Measurements from ENCODE around the gene CFB.
A peak's percentile ranks its signal among the peaks of the same experiment; 100 is the strongest.

Gene CFB

DNA sequence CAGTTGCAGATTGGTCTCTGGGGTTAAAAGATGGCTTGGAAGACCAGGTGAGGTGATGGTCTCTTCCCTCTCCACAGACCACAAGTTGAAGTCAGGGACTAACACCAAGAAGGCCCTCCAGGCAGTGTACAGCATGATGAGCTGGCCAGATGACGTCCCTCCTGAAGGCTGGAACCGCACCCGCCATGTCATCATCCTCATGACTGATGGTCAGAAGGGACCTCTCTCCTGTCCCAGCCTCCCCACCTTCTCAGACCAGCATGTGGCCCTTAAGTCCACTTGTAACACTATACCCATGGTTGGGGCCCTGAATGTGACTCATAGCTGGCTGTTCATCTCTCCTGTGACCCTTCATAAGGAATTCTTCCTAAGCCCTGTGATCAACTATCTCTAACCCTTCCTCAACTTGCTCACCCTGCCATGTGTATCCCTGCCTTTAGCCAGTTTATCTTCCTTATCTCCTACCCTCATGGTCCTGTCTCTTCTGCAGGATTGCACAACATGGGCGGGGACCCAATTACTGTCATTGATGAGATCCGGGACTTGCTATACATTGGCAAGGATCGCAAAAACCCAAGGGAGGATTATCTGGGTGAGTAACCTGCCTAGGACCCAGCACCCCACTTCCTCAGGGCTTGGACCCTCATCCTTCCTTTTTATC lies 3.0 kb downstream of the CFB start:
- no peak for DNase-seq (ENCODE audit: low spot score)

DNA sequence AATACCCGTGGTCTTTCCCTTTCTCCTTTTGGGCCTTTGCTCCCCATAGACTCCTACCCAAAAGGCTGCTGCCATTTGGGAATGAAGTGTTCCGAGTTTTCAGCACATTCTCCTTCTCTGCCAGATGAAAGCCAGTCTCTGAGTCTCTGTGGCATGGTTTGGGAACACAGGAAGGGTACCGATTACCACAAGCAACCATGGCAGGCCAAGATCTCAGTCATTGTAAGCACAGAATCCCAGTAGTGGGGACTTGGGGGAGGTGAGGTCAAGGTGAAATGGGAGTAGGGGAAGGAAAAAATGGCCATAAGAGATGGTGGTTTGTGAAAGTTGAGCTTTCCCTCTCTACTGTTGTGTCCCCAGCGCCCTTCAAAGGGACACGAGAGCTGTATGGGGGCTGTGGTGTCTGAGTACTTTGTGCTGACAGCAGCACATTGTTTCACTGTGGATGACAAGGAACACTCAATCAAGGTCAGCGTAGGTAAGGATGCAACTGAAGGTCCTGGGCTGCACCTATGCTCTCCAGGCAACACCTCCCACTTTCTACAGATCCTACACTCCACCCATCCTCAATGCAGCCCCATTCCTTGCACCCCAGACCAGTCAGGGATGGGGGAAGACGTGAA lies 4.1 kb downstream of the CFB start:
- DNase-seq (ENCODE audit: low spot score): no peak

DNA sequence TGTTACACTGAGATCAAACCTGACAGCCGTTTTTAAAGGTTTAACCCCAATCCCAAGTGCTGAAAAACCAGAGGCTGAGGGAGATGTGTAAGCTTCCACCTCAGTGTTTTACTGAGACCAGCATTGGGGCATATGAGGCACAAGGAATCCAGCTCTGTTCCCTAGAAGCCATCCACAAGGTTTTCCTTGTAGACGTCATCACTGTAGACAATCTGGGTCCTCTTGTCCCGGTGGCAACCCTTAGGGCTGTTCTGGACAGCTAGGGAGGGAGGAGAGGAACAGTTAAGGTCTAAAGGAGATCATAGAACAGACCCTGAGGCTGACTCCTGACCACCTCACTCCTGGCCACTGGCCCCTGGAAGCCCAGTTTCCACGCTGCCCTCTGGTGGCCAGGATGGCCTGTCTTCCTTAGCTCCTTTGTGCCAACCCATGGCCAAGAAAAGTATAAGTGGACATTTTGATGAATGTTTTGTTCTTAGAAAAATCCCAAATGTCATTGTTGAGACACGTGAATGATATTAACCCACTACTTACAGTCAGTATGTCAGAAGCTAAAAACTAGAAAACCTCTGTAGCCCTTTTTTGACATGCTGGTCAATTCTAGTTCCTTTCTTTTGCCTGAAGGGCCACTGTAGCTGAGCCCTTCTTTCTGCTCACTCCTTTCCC lies 6.4 kb downstream of the CFB start:
- peak; percentile 76 for DNase-seq (ENCODE audit: low spot score)

- no peak for DNase-seq (ENCODE audit: low spot score)
Measured at GRCh38 chr6:31952890-31953289, 7.0 kb downstream of the CFB start.

DNA sequence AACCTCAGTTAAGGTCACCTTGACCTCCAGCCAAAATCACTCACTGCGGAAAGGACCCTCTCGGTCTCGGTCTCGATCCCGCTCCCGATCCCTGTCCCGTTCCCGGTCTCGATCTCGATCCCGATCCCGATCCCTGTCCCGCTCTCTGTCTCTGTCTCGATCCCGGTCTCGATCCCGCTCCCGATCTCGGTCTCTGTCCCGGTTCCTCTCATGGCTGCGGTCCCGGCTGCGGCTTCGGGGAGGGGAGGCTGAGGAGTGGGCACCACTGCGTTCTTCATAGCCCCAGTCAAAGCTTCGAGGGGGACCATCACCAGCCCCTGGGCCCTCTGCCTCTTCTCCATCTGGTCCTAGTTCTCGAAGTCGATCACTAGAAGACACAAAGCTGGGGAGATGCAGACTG lies 8.6 kb downstream of the CFB start:
- DNase-seq (ENCODE audit: low spot score): no peak

DNA sequence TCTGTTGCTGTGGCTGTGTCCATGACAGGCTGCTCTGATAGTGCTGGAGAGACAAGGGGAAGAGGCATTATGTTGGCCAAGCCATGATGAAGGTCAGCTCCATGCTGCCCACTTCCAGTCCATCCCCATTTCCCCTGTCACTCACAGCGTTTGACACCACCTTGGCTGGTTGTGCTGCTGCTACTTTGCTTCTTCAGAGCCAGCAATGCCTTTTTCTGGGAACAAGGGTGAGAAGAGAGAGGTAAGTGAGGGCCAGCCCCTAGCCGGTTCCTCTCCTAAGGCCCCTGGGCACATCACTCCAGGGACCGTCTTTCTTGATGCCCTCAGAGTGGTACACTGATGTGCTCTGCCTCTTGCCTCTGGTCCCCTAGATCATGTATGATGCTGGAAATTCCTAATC lies 10.9 kb downstream of the CFB start:
- DNase-seq (ENCODE audit: low spot score): no peak

- peak; percentile 13 for DNase-seq (ENCODE audit: low spot score)
Measured at GRCh38 chr6:31958412-31958740, 12.5 kb downstream of the CFB start.

- peak; percentile 94 for DNase-seq (ENCODE audit: low spot score)
Measured at GRCh38 chr6:31958741-31959739, 13.1 kb downstream of the CFB start, which contains the start of the genes NELFE and SKIC2. TSS of gene NELFE (minus strand) at chr6:31958971. CDS start at chr6:31958446, 525 bp downstream. TSS of gene SKIC2 (plus strand) at chr6:31959175. CDS start at chr6:31959193, 18 bp downstream.

- DNase-seq (ENCODE audit: low spot score): no peak
Measured at GRCh38 chr6:31961616-31962015, 15.7 kb downstream of the CFB start.

DNA sequence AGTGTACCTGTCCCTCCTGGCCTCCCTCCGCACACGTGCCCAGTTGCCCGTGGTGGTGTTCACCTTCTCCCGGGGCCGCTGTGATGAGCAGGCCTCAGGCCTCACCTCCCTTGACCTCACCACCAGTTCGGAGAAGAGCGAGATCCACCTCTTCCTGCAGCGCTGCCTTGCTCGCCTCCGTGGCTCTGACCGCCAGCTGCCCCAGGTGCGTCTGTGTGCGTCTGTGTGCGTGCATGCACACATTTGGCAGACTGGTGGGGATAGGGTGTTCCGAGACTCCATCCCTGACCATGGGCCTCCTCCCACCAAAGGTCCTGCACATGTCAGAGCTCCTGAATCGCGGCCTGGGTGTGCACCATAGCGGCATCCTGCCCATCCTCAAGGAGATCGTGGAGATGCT lies 18.0 kb downstream of the CFB start:
- no peak for DNase-seq (ENCODE audit: low spot score)

DNA sequence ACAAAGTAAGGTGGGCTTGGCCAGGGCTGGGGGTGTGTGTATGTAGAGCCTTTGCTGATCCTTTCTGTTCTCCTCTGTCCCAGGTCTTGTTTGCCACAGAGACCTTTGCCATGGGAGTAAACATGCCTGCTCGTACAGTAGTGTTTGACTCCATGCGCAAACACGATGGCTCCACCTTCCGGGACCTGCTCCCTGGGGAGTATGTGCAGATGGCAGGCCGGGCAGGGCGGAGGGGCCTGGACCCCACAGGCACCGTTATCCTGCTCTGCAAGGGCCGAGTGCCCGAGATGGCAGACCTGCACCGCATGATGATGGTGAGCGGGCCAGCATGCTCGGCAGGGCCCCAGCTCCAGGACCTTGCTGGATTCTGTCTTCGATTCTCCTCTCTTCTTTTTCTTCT lies 19.8 kb downstream of the CFB start:
- no peak for DNase-seq (ENCODE audit: low spot score)

- no peak for DNase-seq (ENCODE audit: low spot score)
Measured at GRCh38 chr6:31966506-31966905, 20.6 kb downstream of the CFB start.

DNA sequence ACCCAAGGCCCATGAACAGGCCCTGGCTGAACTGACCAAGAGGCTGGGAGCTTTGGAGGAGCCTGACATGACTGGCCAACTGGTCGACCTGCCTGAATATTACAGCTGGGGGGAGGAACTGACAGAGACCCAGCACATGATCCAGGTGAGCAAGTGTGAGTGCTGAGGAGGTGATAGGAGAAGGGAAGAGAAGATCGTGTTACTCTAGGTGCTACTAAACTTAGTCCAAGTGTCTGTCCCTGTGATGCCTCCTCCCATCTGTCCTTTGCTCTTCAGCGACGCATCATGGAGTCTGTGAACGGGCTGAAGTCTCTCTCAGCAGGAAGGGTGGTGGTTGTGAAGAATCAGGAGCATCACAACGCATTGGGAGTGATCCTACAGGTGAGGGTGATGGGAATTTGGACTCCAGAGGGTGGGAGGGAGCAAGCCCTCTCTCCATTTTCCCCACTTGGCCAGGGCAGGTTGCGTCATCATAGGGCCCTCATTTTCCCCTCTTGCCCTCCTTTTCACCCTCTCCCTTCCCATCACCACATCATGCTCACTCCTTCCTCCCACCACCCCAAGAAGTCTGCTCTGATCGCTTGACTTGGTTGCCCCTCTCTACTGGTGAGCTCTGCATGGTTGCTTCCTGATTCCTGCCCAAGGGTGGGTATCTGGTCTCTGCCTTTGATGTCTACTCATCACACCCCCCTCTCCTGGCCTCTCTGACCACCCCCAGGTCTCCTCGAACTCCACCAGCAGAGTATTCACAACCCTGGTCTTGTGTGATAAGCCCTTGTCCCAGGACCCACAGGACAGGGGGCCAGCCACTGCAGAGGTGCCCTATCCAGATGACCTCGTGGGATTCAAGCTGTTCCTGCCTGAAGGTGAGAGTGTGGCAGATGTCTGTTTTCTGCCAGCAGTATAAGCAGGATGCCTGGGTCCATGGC lies 21.4 kb downstream of the CFB start:
- DNase-seq (ENCODE audit: low spot score): no peak

- no peak for DNase-seq (ENCODE audit: low spot score)
Measured at GRCh38 chr6:31967926-31968320, 22.0 kb downstream of the CFB start.

- DNase-seq (ENCODE audit: low spot score): no peak
Measured at GRCh38 chr6:31968326-31968725, 22.4 kb downstream of the CFB start.

GRCh38 chr6:31968791-31969711 lies 23.2 kb downstream of the CFB start:
- DNase-seq (ENCODE audit: low spot score): no peak

GRCh38 chr6:31969712-31970603 lies 24.1 kb downstream of the CFB start:
- no peak for DNase-seq (ENCODE audit: low spot score)

DNA sequence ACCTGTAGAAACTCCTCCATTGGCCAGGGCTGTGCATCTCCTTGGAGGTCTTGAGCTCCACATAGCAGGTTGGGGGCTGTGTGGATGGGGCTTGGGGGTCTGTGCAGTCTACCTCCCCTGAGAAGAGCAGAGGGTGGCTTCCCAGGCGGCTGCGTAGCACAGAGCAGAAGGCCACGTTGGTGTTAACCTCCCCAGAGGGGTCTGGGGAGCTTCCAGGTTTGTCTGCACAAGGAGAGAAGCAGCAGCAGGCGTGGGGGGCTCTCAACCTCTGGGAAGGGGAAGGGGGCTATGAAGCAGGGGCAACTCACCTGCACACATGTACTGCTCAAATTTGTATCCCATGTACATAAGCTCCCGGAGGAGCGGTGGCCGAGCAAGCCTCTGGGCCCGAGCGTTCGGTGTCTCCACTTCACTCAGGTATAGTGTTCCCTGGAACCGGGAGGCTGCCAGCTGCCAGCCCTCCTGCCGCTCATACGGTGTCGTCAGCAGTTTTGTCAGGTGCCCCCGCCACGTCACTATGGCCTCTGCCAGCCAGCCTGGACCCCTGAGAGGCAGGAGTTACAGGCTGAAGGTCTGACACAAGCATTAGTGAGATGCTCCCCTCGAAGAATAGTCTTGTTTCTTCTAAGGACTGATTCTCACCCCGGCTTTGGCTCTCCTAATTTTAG lies 24.8 kb downstream of the CFB start:
- no peak for DNase-seq (ENCODE audit: low spot score)

Measured in HuH-7 (cell line).